GM12801 (cell line): Measurements from ENCODE around the gene CALN1.

Source experiments
- TF ChIP-seq, protein P1 (sequence below): IDR thresholded peaks from one replicate; pipeline ENCODE4 v1.5.1; 2011; ENCODE audit warnings: control low read depth; ENCODE audit not compliant: insufficient read length; ENCODE audit errors: extremely low read depth

CALN1 gene

DNA sequence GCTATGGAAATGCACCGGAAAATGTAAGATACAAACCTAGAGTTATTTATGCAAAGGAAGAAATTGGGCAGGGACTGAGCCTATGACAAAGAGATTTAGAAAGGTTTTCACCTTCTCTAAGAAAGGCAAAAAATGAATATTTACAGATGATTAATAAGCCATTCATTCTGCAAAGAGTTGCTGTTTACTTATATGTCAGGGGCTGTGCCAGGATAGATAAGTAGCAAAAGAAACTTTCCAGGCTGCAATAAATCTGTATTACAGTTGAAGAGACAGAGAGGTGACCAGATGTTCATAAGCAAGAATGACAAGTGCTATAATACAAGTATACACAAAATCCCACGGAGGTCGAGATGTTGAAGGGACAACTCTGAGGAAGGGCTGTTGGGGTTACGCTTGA, 299.6 kb downstream of the CALN1 start:
- TF ChIP-seq, protein P1, sequence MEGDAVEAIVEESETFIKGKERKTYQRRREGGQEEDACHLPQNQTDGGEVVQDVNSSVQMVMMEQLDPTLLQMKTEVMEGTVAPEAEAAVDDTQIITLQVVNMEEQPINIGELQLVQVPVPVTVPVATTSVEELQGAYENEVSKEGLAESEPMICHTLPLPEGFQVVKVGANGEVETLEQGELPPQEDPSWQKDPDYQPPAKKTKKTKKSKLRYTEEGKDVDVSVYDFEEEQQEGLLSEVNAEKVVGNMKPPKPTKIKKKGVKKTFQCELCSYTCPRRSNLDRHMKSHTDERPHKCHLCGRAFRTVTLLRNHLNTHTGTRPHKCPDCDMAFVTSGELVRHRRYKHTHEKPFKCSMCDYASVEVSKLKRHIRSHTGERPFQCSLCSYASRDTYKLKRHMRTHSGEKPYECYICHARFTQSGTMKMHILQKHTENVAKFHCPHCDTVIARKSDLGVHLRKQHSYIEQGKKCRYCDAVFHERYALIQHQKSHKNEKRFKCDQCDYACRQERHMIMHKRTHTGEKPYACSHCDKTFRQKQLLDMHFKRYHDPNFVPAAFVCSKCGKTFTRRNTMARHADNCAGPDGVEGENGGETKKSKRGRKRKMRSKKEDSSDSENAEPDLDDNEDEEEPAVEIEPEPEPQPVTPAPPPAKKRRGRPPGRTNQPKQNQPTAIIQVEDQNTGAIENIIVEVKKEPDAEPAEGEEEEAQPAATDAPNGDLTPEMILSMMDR = no peak

DNA sequence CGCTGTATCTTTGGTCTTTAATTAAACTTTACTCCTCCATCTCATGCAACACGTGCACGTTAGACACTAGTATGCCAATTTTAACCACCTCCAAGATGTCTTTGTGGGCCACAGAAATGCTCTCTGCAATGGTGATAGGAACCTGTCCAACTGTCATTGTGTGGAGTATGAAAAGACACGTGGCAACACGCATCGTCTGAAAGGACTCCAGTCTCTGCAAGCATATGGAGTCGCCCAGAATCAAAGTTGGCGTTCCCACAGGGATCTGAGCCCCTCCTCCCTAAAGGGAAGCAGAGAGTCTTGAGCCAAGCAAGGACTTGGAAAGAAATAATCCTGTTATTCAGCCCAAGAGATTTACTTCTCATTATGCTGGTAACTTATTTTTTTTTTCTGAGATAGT, 301.1 kb downstream of the CALN1 start:
- TF ChIP-seq, protein P1 = no peak

DNA sequence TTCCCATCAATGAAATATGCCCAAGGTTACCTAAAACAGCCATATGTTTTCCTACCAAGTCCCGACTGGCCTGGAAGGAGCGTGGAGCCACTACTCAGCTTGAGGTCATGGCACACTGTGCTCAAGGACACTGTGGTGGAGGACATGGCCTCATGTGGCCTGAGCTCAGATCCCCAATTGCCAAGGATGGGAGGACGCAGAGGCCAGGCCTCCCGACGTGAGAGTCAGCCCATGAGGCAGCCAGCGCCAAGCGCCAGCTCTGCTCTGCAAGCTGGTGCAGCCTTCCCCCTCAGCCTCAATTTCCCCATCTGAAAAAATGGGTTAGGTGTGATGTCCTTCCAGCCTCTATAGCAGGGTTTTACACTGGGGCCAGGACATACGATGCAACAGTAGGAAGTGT, 302.6 kb downstream of the CALN1 start:
- TF ChIP-seq, protein P1 = no peak

DNA sequence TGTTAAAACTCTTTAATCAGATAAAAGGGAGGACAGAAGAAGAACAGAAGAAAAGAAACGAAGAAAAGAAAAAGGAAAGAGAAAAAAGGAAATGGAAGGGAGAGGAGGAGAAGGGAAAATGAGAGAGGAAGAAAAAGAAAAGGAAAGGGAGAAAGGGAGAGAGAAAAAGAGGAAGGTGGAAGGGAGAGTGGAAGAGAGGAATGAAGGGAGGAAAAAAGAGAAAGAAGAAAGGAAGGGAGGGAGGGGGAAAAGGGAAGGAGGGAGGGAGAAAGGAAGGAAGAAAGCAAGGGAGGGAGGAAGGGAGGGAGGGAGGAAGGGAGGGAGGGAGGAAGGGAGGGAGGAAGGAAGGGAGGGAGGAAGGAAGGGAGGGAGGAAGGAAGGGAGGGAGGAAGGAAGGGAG, 305.7 kb downstream of the CALN1 start:
- TF ChIP-seq, protein P1 = no peak

DNA sequence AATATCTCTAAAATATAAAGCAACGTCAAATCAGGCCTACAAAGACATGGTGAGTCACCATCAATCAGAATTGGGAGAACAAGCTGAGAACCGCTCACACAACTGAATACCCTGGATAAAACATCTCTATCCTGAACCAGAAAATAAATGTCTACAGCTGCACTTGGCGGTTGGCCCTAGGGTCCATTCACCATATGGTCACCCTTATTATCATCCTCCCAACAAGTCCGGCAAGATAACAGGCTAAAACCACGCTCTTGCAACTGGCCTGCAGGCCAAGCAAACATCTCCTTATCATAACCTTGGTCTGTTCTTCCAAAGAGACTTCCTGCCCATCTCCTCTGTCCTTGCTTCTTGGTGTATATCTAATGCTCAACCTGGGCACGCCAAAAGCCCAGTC, 310.7 kb downstream of the CALN1 start:
- TF ChIP-seq, protein P1 = no peak

DNA sequence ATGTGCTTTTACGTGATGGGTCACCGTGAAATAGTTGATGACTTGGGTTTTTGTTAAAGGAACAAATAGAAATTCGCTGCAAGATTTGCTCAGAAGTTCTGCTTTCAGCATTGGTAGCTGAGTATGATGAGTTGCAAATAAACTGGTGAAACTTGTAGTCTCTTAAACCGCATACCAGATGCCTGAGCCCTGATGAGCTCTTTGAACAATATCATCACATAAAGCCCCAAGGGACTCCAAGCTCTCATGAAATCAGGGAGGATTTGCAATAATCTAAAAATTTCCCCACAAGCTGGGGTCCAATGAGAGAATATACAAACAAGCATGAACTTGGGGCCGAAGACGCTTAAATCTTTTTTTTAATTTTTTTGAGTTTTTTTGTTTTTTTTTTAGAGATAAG, 312.4 kb downstream of the CALN1 start:
- TF ChIP-seq, protein P1 = no peak

DNA sequence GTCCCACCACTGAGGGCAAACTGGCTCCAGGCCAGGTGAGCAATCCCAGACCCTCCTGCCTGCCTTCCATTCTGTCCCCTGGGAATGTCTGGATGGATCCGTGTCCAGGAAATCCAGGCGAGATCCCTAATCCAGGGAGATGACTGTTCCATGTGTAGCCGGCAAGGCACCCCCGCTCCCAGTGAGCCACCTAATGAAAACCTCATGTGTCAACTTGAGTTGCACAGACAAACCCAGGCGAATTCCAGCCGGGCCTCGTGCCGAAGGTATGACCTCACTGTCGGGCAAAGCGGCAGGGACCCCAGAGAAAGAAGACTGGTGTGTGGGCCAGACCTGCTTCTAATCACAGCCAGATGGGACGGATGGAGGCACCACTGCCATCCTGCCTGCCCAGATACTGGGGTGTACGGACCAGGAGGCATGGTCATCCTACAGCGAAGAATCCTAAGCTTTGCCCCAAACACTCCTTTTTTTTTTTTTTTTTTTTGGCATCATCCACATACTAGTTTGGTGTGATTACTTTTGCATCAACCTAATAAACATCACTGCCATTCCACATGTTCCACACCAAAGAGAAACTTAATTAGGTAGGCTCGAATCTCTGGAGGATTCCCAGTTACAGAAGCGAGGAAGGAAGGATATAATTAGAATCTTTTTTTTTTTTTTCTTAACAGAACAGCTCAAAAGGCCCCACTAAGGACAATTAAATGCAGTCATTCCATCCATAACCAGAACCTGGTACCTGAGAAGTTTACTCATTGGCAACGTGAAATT, 313.1 kb downstream of the CALN1 start:
- TF ChIP-seq, protein P1 = no peak
